ENCODE results near the gene IL27RA.

IL27RA gene

GRCh38 chr19:14102102-14102696 is 70.6 kb downstream of the IL27RA start:
- H3K4me3 ChIP-seq (ENCODE audit: low read length) = no peak overlapping the region
- no peak overlapping the region for H3K27ac ChIP-seq (ENCODE audit: low read length)
- H3K4me1 ChIP-seq (ENCODE audit: control insufficient read depth, insufficient read depth, low read length) = no peaks in the 10 kb centered on the region
- WGBS (ENCODE audit: insufficient coverage, insufficient read length) = no CpG with 5 or more reads among the region's 11 CpGs
- no peaks in the 10 kb centered on the region; the same call in 1 of the 2 replicates for H3K36me3 ChIP-seq (ENCODE audit: control insufficient read depth, insufficient read depth, low read length)
- no peak for DNase-seq (ENCODE audit: low read depth, low spot score)
- no peaks in the 10 kb centered on the region for H3K9me3 ChIP-seq (ENCODE audit: control insufficient read depth, insufficient read depth, low read length)
- H3K27me3 ChIP-seq (ENCODE audit: control insufficient read depth, insufficient read depth, low read length) = no peaks in the 10 kb centered on the region

- H3K27ac ChIP-seq (ENCODE audit: low read length) = no peak overlapping the region
- no peaks in the 10 kb centered on the region for H3K27me3 ChIP-seq (ENCODE audit: control insufficient read depth, insufficient read depth, low read length)
- no peaks in the 10 kb centered on the region for H3K9me3 ChIP-seq (ENCODE audit: control insufficient read depth, insufficient read depth, low read length)
- DNase-seq (ENCODE audit: low read depth, low spot score) = no peak
- H3K36me3 ChIP-seq (ENCODE audit: control insufficient read depth, insufficient read depth, low read length) = no peaks in the 10 kb centered on the region; the same call in 1 of the 2 replicates
- H3K4me3 ChIP-seq (ENCODE audit: low read length) = no peak overlapping the region
- WGBS (ENCODE audit: insufficient coverage, insufficient read length) = no CpG with 5 or more reads among the region's 10 CpGs
- H3K4me1 ChIP-seq (ENCODE audit: control insufficient read depth, insufficient read depth, low read length) = no peaks in the 10 kb centered on the region
Observed at GRCh38 chr19:14102756-14103155, 71.2 kb downstream of the IL27RA start.
